ENCODE results near the gene POFUT2. TPM values are rescaled to one million over a fixed set of nuclear protein-coding genes. Genes with fewer than 3 reads are reported as not detected.

POFUT2 gene
- total RNA-seq, 1 donor from 2014 or later = 42.7 TPM

- DNase-seq (ENCODE audit: low spot score) = no peak
Observed at GRCh38 chr21:45299026-45299863, 11.6 kb upstream of the POFUT2 start.

GRCh38 chr21:45297869-45298268 is 10.2 kb upstream of the POFUT2 start:
- no peak for DNase-seq (ENCODE audit: low spot score)

DNA sequence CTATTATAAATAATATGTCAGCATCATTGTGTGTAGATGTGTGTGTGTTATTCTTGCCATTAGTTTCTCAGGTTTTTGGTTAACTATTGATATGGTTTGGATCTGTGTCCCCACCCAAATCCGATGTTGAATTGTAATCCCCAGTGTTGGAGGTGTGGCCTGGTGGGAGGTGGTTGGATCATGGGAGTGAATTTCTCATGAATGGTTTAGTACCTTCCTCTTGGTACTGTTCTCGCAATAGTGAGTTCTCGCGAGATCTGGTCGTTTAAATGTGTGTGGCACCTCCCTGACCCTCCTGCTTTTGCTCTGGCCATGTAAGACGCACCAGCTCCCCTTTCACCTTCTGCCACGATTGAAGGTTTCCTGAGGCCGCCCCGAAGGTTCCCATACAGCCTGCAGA is 9.6 kb upstream of the POFUT2 start:
- no peak for DNase-seq (ENCODE audit: low spot score)

DNA sequence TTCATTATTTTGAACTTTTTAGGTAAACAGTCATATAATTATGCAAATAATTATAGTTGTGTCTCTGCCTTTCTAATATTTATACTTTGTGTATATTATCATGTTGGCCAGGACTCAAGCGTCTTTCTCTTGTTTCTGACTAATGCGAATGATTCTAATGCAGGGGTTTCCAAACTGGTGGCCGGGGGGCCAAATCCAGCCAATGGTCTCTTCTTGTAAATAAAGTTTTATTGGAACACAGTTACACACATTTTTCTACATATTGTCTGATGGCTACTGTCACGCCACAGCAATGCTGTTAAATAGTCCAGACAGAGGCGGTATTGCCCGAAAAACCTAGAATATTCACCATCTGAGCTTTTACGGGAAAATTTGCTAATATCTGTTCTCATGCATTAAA is 8.9 kb upstream of the POFUT2 start:
- DNase-seq (ENCODE audit: low spot score) = no peak

- peak; percentile 7 for DNase-seq (ENCODE audit: low spot score)
Observed at GRCh38 chr21:45295576-45296365, 8.1 kb upstream of the POFUT2 start.

- DNase-seq (ENCODE audit: low spot score) = peak; percentile 85
Observed at GRCh38 chr21:45294509-45295291, 7.0 kb upstream of the POFUT2 start.

DNA sequence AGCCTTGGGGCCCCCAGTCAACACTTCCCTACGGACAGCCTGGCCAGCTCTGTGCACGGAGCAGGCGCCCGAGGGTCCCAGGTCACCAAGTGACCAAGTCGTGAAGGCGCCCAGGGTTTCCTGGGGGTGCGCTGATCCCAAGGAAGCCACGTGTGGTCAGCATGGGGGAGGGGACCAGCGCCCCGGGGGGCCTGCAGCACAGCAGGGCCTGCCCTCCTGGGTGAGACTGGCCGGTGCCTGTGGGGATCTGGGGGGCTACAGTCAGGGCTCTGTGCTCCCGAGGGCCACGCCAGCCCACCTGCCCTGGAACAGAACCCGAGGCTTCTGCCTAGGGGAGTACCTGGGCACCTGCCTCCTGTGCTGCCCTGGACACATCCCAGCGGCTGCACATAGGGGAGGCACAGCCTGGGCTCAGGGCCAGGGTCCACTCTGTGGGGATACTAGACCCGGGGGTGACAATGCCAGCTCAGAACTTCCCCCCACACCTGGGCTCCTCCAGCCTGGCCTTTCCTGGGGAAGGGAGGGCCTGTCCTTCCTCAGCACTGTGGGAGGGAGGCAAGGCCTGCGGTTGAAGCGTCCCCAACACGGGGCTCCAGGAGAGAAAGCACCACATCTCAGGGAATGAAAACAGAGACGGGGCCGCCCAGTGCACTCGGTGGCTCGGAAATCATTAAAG is 6.2 kb upstream of the POFUT2 start:
- DNase-seq (ENCODE audit: low spot score) = peak; percentile 10

DNA sequence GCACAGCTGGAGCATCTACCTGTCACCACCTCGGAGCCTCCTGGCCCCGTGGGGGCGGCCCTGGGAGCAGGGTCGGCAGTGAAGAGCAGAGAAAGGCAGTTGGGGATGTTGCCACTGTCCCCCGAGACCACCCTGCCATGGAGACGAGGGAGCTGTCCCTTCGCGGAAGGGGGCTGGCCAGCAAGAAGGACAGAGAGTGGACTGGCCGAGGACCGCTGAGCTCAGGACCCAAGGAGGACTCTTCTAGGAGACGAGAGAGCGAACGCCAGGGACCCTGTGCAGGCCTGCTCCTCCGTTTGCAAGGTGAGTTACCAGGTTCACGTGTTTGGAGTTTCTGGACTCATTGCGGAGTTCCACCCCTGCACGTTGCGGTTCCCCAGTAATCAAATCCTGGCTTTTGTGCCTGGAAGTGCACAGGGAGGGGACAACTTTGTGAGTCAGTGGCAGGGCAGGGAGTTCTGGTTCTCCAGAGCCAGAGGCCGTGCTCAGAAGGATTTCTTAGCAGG is 5.6 kb upstream of the POFUT2 start:
- peak; percentile 10 for DNase-seq (ENCODE audit: low spot score)

DNA sequence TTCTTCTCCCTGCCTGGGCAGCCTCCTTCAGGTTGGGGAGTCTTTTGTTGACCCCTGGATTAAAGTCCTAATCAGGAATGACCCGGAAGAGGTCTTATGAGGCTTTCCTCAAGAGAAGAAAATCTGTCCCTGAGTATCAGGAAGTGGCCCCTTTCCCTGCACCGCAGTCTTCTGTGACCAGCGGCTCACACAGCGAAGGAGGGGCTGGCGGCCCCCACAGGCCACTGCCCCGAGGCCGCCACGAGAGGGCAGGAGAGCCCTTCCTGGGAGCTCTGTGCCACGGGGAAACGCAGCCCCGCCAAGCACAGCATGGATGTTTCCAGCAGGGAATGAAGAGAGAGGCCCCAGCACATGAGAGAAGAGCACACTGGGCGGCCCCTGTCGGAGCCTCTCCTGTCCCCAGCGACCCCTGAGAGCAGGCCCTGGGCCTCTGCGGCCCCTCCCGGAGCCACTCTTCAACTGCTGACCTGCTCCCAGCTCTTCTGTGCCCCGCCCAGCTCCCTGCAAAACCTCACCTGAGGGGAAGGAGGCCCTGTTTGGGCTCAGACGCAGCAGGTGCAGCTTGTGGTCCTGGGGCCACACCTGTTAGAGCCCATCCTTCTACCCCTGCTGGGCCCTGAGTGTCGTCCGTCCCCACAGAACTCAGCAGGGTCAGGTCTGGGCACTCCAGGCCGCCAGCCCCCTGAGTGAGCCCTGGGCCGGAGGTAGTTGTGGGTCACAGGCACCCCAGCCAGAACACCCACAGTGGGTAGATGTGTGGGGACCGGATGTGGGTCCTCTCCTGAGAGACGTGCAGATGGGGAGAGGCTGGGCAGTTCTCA is 4.9 kb upstream of the POFUT2 start:
- peak; percentile 84 for DNase-seq (ENCODE audit: low spot score)

DNA sequence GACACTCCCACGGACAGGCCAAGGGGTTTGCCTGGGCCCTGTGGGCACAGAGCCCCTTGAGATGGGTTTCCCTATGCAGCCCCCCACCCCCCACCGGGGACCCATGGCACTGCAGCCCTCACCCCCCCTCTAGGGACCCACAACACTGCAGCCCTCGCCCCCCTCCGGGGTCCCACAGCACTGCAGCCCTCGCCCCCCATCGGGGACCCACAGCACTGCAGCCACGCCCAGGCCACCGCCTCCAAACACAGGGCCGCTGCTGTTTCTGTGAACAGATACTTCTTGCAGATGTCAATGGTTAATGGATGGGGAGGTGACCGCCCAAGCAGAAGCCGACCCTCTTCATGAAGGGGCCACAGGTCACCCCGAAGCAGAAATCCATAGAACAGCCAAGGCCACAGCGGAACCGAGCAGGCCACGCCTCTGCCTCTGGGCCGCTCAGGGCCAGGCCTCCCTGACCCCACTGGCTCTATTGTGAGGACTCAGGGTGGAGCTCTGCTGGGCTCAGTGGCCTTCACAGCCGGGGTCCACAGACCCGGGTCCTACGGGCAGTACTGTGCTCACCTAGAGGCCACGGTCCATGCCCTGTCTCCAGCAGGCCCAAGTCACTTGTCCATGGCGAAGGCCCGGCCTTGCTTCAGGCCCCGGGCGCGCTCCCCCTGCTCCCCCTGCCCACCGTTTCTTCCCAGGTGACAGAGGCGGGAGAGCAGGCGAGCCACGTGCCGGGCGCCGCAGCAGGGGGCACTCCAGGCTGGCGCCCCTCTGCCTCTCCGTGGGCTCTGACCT is 4.1 kb upstream of the POFUT2 start:
- DNase-seq (ENCODE audit: low spot score) = peak; percentile 11

GRCh38 chr21:45290948-45291612 is 3.4 kb upstream of the POFUT2 start:
- DNase-seq (ENCODE audit: low spot score) = peak; percentile 31

DNA sequence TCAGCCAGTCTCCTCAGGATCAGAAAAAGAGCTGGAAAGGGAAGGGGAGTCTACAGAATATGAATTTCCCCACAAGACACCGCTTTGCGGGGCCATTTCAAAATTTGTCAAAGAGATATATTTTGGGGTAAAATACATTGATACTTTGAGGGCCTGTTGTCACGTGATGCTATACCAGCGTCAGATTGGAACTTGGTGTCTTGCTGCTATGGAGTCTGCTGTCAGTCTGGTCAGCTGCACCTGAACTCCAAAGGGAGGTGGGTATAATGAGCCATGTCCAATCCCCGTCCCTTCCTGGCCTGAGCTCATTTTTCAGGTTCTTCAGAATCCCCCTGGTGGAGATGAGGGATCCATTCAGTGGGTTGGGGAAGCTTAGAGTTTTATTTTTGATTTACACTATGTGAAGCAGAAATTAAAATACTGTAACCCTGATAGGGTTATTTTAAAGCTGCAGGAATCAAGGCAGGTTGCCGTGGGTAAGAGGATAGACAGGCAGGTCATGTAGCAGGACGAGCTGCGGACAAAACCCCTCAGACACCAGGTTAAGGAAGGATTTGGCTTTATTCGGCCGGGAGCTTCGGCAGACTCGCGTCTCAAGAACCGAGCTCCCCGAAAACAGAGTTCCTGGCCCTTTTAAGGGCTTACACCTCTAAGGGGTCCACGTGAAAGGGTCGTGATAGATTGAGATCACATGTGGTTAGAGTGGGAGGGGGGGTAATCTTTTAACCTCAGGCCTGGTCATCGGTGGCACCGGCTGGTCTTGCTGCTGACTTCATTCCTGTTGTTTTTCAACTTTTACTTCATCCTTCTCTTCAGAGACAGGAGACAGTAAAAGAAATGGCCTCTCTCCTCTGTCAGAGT is 2.2 kb upstream of the POFUT2 start:
- peak; percentile 9 for DNase-seq (ENCODE audit: low spot score)

- no peak for DNase-seq (ENCODE audit: low spot score)
Observed at GRCh38 chr21:45289134-45289533, 1.4 kb upstream of the POFUT2 start.

GRCh38 chr21:45288441-45288841 is 746 bp upstream of the POFUT2 start:
- no peak for DNase-seq (ENCODE audit: low spot score)

DNA sequence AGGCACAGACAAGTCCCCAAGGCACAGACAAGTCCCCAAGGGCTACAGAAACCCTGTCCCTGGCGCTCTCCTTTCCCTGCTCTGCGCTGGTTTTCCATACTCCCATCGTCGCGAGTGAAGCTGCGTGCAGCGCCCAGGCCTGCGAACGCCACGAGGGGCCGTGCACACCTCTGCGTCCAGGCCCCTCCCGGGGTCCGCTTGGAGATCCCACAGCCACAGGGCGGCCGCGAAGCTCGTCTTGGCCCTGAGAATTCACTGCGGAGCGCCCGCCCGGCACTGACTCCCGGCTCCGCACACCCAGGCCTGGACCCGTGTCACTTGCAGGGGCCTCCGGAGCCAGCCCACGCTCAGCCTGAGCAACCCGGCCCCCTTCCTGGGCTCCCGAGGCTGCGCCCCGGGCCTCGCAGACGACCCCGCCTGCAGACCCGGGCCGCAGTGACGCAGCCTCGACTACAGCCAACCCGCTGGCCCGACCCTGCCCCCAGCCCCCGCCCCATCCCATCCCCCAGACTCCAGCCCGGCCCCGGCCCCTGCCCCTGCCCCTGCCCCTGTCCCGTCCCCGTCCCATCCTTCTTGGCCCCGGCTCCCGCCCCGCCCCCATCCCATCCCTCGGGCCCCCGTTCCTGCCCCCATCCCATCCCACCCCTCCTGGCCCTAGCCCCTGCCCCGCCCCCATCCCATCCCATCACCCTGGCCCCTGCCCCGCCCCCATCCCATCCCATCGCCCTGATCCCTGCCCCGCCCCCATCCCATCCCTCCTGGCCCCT is 841 bp downstream of the POFUT2 start:
- DNase-seq (ENCODE audit: low spot score) = no peak

DNA sequence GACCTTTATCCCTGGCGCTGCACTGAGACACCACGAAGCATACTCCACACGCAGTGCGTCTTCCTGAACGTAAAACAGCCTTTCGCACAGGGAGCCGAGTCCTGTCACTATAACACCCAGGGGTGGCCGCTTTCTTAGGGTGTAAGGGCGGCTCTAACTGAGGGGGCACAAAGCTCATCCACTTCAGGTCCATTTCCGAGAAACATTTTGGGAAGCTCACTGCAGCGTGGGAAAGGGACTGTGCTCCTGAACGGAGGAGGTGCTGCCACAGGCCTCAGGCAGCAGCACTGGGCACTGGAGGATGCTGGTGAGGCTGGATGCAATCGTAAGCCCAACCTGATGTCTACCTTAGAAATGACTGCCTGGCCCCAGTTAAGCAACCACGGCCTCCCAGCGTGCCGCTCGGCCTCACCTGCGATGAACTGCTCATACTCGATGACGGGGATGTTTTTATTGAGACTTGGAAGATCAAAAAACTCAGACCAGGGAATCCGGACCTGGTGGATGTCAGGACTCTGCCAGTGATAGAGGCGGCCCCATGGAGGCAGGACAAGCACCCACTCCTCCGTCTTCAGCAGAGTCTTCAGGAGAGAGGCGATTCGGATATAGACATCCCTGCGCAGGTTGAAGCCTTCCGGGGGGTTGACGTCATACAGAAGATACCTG is 2.3 kb downstream of the POFUT2 start:
- DNase-seq (ENCODE audit: low spot score) = no peak

GRCh38 chr21:45284456-45284741 is 3.3 kb downstream of the POFUT2 start:
- DNase-seq (ENCODE audit: low spot score) = no peak

Measured in mucosa of gallbladder (tissue), 1 donor.